NCI-H2196 treated with DMSO at 0.1 percent for 48 hours (cell line): ENCODE measurements around the gene ADAM12.

ENCODE experiments used
- DNase-seq: peaks from one replicate; lab custom pipeline; 2025; ENCODE audit not compliant: unreplicated experiment; lab: John Stamatoyannopoulos, UW

ADAM12 gene

GRCh38 chr10:126155528-126155927 lies 232.7 kb downstream of the ADAM12 start:
- DNase-seq = no peak

DNA sequence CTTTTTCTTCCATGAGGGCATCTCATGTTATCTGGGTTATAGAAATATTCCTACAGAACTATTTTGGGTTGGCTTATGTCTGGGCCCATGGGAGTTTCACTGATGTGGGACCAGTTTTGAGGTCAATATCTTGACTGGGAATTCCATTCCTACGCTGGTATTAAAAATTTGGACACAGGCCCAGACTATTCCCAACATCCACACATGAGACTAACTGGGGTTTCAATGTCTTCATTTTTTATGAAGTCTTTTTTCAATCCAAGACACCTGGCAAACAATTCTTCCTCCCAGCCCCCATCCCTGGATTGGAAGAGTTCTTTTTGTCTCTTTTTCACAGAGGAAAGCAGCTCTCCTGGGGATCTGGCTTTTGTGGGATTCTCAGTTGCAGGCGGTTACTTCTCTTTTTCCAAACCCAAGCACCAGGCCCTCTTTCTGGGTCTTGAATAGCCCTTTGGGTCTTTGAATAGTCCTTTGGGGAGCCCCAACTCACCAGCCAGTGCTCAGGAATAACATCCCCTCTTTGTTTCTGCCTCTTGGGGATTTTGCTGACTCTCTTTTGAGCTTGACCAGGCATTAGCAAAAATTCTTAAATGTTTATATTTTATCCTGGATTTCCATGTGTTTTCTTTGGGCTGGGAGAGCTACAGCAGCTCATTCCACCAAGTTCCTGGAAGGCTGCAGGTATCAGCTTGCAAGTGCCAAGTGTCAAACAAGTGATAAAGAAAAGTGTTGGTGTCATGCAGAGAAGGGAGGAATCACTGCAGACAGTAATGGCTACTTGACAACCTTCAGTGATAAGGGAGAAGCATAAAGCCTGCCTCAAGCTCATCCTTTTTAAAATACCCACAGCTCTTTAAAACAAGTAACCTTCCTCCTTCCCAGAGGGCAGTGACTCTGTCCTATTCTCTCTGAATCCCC lies 234.3 kb downstream of the ADAM12 start:
- no peak for DNase-seq

DNA sequence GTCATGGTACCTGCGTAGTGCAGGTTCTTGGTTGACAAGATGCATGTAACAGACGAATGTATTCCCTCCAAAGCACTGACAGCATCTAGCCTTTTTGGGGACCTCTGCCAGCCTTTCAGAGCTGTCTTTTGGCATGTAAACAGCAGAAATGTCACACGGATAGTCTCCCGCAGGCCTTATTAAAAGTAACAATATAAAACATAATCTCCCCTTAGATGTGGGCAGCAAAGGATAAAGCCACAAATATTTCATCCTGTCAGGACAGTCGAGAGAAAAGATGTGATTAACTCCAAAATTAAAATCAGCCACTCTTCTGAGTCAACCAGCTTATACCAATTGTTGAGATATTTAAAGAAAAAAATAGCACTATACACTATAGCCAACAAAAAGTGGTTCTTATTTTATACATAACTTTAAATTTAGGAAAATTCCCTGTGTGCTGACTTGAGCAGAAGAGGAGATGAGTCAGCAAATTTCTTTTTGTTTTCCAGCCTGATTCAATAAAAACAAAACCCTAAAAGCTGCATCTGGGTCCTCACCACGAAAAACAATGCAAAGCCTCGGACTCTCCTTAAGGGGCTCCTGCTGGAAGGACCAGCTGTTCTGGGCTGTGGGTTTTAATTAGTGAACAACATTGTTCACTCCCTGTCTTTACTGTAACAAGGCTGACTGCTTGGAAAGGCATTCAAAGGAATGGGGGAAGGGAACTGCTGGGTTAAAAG lies 240.2 kb downstream of the ADAM12 start:
- no peak for DNase-seq

- DNase-seq = no peak
Observed at GRCh38 chr10:126146771-126147170, 241.5 kb downstream of the ADAM12 start.

DNA sequence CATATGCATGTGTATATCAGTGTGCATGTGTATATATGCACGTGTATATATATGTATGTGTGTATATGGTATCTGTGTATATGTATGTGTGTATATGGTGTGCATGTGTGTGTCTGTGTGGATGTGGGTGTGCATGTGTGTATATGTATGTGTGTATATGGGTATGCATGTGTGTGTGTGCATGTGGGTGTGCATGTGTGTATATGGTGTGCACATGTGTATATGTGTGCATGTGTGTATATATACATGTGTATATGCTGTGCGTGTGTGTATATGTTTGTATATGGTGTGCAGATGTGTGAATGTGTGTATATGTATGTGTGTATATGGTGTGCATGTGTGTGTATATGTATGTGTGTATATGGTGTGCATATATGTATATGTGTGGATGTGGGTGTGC lies 245.2 kb downstream of the ADAM12 start:
- no peak for DNase-seq

DNA sequence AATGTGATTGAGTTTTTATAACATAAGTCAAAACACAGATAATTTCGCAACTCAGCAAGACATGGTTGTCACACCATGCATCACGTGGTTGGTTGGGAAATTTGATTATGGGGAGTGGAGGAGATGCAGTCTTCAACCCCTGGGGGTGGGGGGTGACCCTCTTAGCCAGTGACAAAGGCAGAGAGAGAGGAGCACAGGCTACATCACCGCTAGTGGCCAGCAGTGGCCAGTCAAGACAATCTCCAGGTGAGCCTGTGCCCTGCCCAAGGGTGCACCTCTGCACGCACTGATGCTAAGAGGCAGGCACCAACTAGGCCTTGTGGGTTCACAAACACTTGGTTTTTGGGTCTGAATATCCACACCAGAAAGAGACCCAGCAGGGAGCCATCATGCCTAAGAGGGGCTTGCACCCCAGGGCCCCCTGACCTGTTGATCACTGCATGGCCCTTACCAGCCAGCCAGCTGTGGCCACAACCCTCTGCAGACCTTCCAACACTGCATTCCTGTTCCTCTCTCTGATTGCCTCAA lies 247.5 kb downstream of the ADAM12 start:
- DNase-seq = no peak

GRCh38 chr10:126137562-126138221 lies 250.6 kb downstream of the ADAM12 start:
- no peak for DNase-seq

DNA sequence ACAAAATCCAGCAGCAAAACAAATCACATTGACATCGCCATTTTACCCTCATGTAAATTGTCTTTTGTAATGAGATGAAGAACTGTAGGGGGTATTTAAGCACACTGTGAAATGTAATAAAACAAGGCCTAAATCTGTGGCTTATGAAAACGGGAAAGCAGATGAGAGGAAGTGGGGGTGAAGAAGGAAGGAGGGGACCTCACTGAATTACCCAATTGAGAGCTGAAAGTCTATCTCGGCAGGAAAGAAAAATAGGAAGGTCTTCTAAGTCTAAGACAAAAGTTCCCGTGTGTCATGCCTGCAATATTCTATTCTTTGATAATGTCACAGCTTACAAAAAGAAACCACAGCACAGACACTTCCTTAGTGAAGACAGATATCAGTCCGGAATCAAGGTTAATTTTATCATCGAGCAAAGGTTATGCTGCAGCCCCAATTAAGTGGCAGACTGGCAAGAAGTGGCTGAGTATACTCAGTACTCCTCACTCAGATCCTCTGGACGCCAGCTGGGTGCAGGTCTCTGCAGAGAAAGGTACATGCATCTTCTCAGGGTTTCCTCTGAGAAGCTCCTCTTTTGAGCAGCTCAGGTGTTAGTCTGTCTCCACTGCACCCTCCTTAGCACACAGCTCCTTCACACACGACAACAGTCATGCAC lies 252.2 kb downstream of the ADAM12 start:
- DNase-seq = no peak

DNA sequence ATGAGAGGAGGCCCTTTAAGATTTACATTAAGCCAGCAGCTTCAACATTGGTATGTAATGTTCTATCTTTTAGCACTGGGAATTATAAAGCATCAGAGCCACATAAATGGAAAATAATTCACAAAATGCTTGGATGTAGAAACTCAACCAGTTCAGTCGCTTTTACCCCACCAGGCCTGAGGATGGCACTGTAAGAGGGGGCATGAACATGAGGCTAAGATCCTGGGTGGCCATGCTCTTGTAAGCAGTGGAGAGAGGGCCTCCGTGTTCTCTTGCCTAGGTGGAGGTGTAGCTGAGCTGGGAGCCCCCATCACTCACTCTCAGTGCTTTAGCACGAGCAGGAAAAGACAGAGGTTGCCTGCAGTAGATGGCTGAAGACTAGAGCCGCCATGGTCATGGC lies 253.1 kb downstream of the ADAM12 start:
- DNase-seq = no peak

DNA sequence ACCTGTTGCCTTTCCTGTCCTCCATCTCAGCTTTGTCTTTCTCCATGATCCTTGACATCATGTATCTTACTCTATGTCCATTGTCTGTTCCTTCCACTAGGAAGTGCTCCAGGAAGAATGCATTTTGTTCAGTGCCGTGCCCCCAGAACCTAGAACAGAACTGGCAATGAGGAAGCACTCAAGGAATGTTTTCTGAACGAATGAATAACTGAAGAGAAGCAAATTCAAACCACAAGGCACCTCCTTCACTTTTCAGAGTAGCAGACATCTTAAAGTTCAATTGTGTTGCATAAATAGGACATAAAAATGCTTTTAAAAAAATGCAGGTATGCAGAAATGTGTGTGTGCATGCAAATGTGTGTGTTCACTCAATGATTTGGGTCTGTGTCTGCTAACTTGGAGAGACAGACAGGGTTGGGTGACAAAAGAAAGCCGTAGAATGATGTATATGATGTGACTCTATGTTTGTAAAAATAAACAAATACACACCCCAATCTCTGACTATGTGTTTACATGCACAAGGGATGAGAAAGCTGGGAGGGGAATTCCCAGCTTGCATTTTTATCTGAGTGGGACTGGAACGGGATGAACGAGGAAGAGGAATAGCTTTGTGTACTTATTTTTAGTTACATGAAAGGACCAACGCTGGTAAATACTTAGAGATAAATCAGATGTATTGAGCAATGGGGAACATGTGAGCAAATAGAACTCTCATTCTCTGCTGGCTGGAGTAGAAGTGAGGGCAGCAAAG lies 254.2 kb downstream of the ADAM12 start:
- no peak for DNase-seq

- DNase-seq = no peak
Observed at GRCh38 chr10:126133082-126133620, 255.1 kb downstream of the ADAM12 start.

GRCh38 chr10:126131341-126131740 lies 256.9 kb downstream of the ADAM12 start:
- no peak for DNase-seq

DNA sequence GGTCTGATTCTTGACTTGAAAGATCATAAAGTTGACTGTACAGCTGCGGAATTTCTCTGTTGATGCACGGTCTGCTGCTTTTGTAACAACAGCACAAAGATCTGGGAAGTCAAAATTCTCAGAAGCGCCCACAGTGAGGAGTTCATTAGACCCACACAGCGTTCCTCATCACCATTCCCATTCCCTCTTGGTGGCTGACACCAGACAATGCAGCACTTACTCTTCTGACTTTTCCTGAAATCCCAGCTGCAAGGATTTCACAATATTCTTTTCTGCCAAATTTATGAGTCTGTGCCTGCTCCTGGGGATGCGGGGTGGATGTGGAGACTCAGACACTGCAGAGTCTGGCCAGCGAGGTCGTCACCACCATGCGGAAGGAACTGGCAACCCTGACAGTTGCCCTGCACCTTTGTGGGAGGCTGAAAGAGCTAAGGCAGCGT lies 258.0 kb downstream of the ADAM12 start:
- DNase-seq = no peak

DNA sequence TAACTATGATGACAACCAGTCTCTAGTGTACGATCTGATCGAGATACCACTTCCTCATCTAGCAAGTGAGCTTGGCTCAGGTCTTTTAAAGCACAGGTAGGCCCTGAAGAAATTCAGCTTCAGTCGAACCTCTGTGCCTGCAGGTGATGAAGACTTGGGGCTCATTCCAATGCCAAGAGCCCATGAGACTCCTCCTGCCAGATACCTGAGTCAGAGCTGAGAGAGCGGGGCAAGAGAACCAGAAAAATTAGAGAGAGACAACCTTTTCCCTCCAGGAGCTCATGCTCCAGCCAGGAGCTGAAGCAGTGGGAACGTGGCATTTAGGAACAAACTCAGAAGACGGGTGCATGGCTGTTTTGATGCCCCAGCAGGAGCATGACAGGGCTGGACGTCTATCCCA lies 259.3 kb downstream of the ADAM12 start:
- DNase-seq = no peak

DNA sequence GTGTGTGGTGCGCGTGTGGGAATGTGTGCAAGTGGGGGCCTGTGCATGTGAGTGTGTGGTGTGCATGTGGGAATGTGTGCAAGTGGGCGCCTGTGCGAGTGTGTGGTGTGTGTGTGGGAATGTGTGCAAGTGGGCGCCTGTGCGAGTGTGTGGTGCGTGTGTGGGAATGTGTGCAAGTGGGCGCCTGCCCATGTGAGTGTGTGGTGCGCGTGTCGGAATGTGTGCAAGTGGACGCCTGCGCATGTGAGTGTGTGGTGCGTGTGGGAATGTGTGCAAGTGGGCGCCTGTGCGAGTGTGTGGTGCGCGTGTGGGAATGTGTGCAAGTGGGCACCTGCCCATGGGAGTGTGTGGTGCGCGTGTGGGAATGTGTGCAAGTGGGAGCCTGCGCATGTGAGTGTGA lies 259.7 kb downstream of the ADAM12 start:
- no peak for DNase-seq

- DNase-seq = no peak
Observed at GRCh38 chr10:126127481-126128029, 260.7 kb downstream of the ADAM12 start.

DNA sequence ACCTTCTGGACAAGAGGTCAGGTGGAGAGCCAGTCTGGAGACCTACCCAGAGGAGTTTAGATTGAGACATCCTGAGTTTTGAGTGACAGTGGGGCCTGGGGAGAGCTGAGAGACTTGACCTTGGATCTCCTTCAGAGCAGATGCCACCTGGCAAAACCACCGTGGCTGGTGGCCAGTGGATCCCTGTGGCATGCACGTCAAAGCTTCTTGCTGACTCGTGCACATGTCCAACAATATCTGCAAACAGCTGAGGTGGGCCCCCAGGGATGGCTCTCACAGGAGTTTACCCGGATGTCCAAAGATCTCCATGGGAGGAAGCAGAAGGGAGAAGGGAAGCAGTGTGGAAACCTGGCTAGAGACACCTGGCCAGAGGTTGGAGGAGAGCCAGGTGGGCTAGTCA lies 261.4 kb downstream of the ADAM12 start:
- DNase-seq = no peak

GRCh38 chr10:126126023-126126422 lies 262.3 kb downstream of the ADAM12 start:
- no peak for DNase-seq

GRCh38 chr10:126124668-126125349 lies 263.5 kb downstream of the ADAM12 start:
- no peak for DNase-seq
